GM23338 (cell line): Measurements from ENCODE around the gene OR10P1. TPM values are rescaled to one million over a fixed set of nuclear protein-coding genes. Genes with fewer than 3 reads are reported as not detected.

ENCODE experiments used
- ATAC-seq: fragments of 200-7000 bp; cut with Tn5 transposase; 3 replicates; pipeline ENCODE4 v1.9.1; 2020
- DNase-seq: peaks from one replicate; pipeline ENCODE4 v3.0.0-alpha.2; 2015; ENCODE audit warnings: low spot score
- H2AFZ ChIP-seq: fragments of 200-600 bp; sonication (generic); 2 replicates; pipeline ENCODE4 v1.8.0; 2016; ENCODE audit warnings: antibody characterized with exemption, mild to moderate bottlenecking, moderate library complexity
- H3F3A ChIP-seq: fragments of 200-600 bp; sonication (generic); replicated peaks from 2 replicates; pipeline ENCODE4 v1.8.0; 2017; ENCODE audit warnings: antibody characterized with exemption, mixed run types, low read depth
- H3K27ac ChIP-seq: fragments of 200-600 bp; sonication (generic); 2 replicates; pipeline ENCODE4 v1.6.1; 2016; ENCODE audit warnings: low read depth
- H3K27me3 ChIP-seq: fragments of 200-600 bp; sonication (generic); 2 replicates; pipeline ENCODE4 v1.8.0; 2016; ENCODE audit warnings: mild to moderate bottlenecking, mixed run types, moderate library complexity; ENCODE audit not compliant: insufficient read depth
- H3K36me3 ChIP-seq: fragments of 200-600 bp; sonication (generic); 2 replicates; pipeline ENCODE4 v1.8.0; 2016; ENCODE audit warnings: mild to moderate bottlenecking; ENCODE audit not compliant: insufficient read depth
- H3K4me1 ChIP-seq: fragments of 200-600 bp; sonication (generic); 2 replicates; pipeline ENCODE4 v1.8.0; 2016; ENCODE audit warnings: mild to moderate bottlenecking, moderate library complexity; ENCODE audit not compliant: insufficient read depth
- H3K4me2 ChIP-seq: fragments of 200-600 bp; sonication (generic); 2 replicates; pipeline ENCODE4 v1.7.1; 2017; ENCODE audit warnings: mixed run types
- H3K4me3 ChIP-seq: fragments of 200-600 bp; sonication (generic); 2 replicates; pipeline ENCODE4 v1.6.1; 2016; ENCODE audit warnings: mixed run types
- H3K79me2 ChIP-seq: fragments of 200-600 bp; sonication (generic); replicated peaks from 2 replicates; pipeline ENCODE4 v1.8.0; 2017; ENCODE audit warnings: mild to moderate bottlenecking; ENCODE audit not compliant: insufficient read depth
- H3K9me2 ChIP-seq: fragments of 200-600 bp; sonication (generic); 2 replicates; pipeline ENCODE4 v1.8.0; 2017; ENCODE audit not compliant: insufficient read depth
- H4K20me1 ChIP-seq: fragments of 200-600 bp; sonication (generic); replicated peaks from 2 replicates; pipeline ENCODE4 v1.8.0; 2017; ENCODE audit warnings: mild to moderate bottlenecking; ENCODE audit not compliant: insufficient read depth
- H3K27ac Mint-ChIP-seq: 2 replicates; pipeline ENCODE4 v1.8.0; 2020; ENCODE audit warnings: inconsistent platforms, mild to moderate bottlenecking, moderate library complexity, mixed read lengths
- H3K27me3 Mint-ChIP-seq: 3 replicates; pipeline ENCODE4 v1.8.0; 2022; ENCODE audit warnings: low read depth, mild to moderate bottlenecking, moderate library complexity, mixed read lengths, inconsistent platforms; ENCODE audit not compliant: insufficient read depth, poor library complexity
- H3K36me3 Mint-ChIP-seq: 3 replicates; pipeline ENCODE4 v1.8.0; 2021; ENCODE audit warnings: low read depth, mild to moderate bottlenecking, inconsistent platforms, moderate library complexity, mixed read lengths
- H3K4me1 Mint-ChIP-seq: 3 replicates; pipeline ENCODE4 v1.8.0; 2020; ENCODE audit warnings: mild to moderate bottlenecking, inconsistent platforms, mixed read lengths
- H3K4me3 Mint-ChIP-seq: 3 replicates; pipeline ENCODE4 v1.8.0; 2021; ENCODE audit warnings: moderate library complexity, mild to moderate bottlenecking, inconsistent platforms, mixed read lengths
- H3K9me3 Mint-ChIP-seq: 3 replicates; pipeline ENCODE4 v1.8.0; 2020; ENCODE audit warnings: moderate library complexity, mild to moderate bottlenecking, inconsistent platforms, mixed read lengths
- CREB1 ChIP-seq: fragments of 250-450 bp; sonication (Bioruptor Pico); IDR thresholded peaks from 2 replicates; pipeline ENCODE4 v1.5.0; 2020; ENCODE audit warnings: low read depth, mild to moderate bottlenecking, moderate library complexity
- CTCF ChIP-seq, 2 experiments: fragments of 200-600 bp in 1 of 2; sonication (generic) in 1 of 2; conservative IDR thresholded peaks; 2 replicates each; pipeline versions ENCODE4 v1.5.1 to v1.6.1; 2016 to 2017; ENCODE audit warnings: antibody characterized with exemption in 2 of 2, low read depth in 2 of 2, mild to moderate bottlenecking in 2 of 2, moderate library complexity in 1 of 2
- ETS1 ChIP-seq: IDR thresholded peaks from 2 replicates; pipeline ENCODE4 v1.6.1; 2016; ENCODE audit warnings: antibody characterized with exemption
- EZH2 ChIP-seq: fragments of 200-600 bp; sonication (generic); IDR thresholded peaks from one replicate; pipeline ENCODE4 v1.8.0; 2017; ENCODE audit warnings: antibody characterized with exemption, mild to moderate bottlenecking, low read depth; ENCODE audit not compliant: unreplicated experiment
- EZH2phosphoT487 ChIP-seq: fragments of 200-600 bp; sonication (generic); IDR thresholded peaks from one replicate; pipeline ENCODE4 v1.8.1; 2018; ENCODE audit warnings: antibody characterized with exemption; ENCODE audit not compliant: unreplicated experiment
- NANOG ChIP-seq: IDR thresholded peaks from 2 replicates; pipeline ENCODE4 v1.6.1; 2016; ENCODE audit warnings: antibody characterized with exemption, borderline replicate concordance
- POLR2AphosphoS5 ChIP-seq: IDR thresholded peaks from 2 replicates; pipeline ENCODE4 v1.6.1; 2016; ENCODE audit warnings: antibody characterized with exemption, low read depth
- REST ChIP-seq: IDR thresholded peaks from one replicate; pipeline ENCODE4 v1.6.1; 2018; ENCODE audit warnings: antibody characterized with exemption; ENCODE audit not compliant: unreplicated experiment
- STAT1 ChIP-seq: IDR thresholded peaks from one replicate; pipeline ENCODE4 v1.6.1; 2016; ENCODE audit warnings: antibody characterized with exemption; ENCODE audit not compliant: unreplicated experiment
- ZNF114 ChIP-seq: fragments of 250-450 bp; sonication (Bioruptor Pico); IDR thresholded peaks from 2 replicates; pipeline ENCODE4 v1.5.0; 2020; ENCODE audit warnings: mild to moderate bottlenecking, moderate library complexity
- ZNF331 ChIP-seq: fragments of 250-450 bp; sonication (Bioruptor Pico); IDR thresholded peaks from 2 replicates; pipeline ENCODE4 v1.5.0; 2020; ENCODE audit warnings: low read depth, mild to moderate bottlenecking, moderate library complexity
- ZNF462 ChIP-seq: fragments of 250-450 bp; sonication (Bioruptor Pico); IDR thresholded peaks from 2 replicates; pipeline ENCODE4 v1.5.0; 2020; ENCODE audit warnings: mild to moderate bottlenecking, moderate library complexity
- polyA plus RNA-seq: library from polyadenylated mRNA; unstranded; fragments of >200 nt; fragmentation: Nextera tagmentation; extraction: Ambion mirVana; gene quantifications from 2 replicates; pipeline ENCODE4 v1.2.1, GENCODE V29; 2016
- total RNA-seq: library from RNA; depleted of rRNA; stranded (reverse); fragments of >200 nt; shearing (Covaris generic); gene quantifications from 2 replicates; pipeline ENCODE4 v1.2.3, GENCODE V29; 2014

OR10P1 gene
- total and polyA plus RNA-seq, 2 experiments from 2014 or later, result not detected

- no peak for TF ChIP-seq REST
- TF ChIP-seq NANOG, result no peak
- TF ChIP-seq EZH2phosphoT487, result no peak
Observed at GRCh38 chr12:55631733-55632132, 5.0 kb upstream of the OR10P1 start (continued).

GRCh38 chr12:55633151-55633550 lies 3.5 kb upstream of the OR10P1 start:
- no peak overlapping the region for H3K4me2 ChIP-seq
- no peaks in the 10 kb centered on the region for H3K4me1 Mint-ChIP-seq
- H4K20me1 ChIP-seq, result no peaks in the 10 kb centered on the region
- H3K4me1 ChIP-seq, result no peaks in the 10 kb centered on the region
- H3K4me3 ChIP-seq, result no peak overlapping the region
- no peak overlapping the region for H3K27ac Mint-ChIP-seq
- H3F3A ChIP-seq, result no peaks in the 10 kb centered on the region
- H3K9me3 Mint-ChIP-seq, result no peaks in the 10 kb centered on the region
- H2AFZ ChIP-seq, result no peak overlapping the region
- no peak for TF ChIP-seq CTCF (conservative IDR thresholded peaks at IDR 0.05; ENCODE audit: low read depth in 2 of 2)
- TF ChIP-seq POLR2AphosphoS5, result no peak
- TF ChIP-seq ZNF331 (CRISPR knock-in tag), result no peak
- no peak for TF ChIP-seq EZH2phosphoT487
- no peak for TF ChIP-seq STAT1
- TF ChIP-seq CREB1 (CRISPR knock-in tag), result no peak
- TF ChIP-seq EZH2, result no peak
- TF ChIP-seq ZNF114 (CRISPR knock-in tag), result no peak
- no peak for TF ChIP-seq ETS1
- no peak for TF ChIP-seq ZNF462 (CRISPR knock-in tag)
- no peak for TF ChIP-seq NANOG
- H3K27ac ChIP-seq, result no peak overlapping the region
- H3K79me2 ChIP-seq, result no peaks in the 10 kb centered on the region
- peaks cover 7% of the 10 kb centered on the region for H3K27me3 Mint-ChIP-seq
- H3K9me2 ChIP-seq, result no peaks in the 10 kb centered on the region
- no peak overlapping the region for H3K4me3 Mint-ChIP-seq
- no peaks in the 10 kb centered on the region for H3K36me3 ChIP-seq
- DNase-seq, result no peak
- ATAC-seq, result no peak
- no peaks in the 10 kb centered on the region for H3K36me3 Mint-ChIP-seq
- no peaks in the 10 kb centered on the region for H3K27me3 ChIP-seq
